ENCODE measurements around the gene ZNF546.

GRCh38 chr19:39949026-39949747 lies 47.7 kb upstream of the ZNF546 start:
- TF ChIP-seq EZH2 (IDR thresholded peaks at IDR 0.05) (no peak), POLR2AphosphoS5 (IDR thresholded peaks at IDR 0.05; ENCODE audit: borderline replicate concordance, low read depth, low read length) (no peak), FOXP2 (optimal IDR thresholded peaks at IDR 0.05; ENCODE audit: control extremely low read depth, extremely low read length, insufficient read depth) (no peak)

Measured in SK-N-MC (cell line).